ENCODE results near the gene ARHGAP21.

- TF ChIP-seq, protein P1, sequence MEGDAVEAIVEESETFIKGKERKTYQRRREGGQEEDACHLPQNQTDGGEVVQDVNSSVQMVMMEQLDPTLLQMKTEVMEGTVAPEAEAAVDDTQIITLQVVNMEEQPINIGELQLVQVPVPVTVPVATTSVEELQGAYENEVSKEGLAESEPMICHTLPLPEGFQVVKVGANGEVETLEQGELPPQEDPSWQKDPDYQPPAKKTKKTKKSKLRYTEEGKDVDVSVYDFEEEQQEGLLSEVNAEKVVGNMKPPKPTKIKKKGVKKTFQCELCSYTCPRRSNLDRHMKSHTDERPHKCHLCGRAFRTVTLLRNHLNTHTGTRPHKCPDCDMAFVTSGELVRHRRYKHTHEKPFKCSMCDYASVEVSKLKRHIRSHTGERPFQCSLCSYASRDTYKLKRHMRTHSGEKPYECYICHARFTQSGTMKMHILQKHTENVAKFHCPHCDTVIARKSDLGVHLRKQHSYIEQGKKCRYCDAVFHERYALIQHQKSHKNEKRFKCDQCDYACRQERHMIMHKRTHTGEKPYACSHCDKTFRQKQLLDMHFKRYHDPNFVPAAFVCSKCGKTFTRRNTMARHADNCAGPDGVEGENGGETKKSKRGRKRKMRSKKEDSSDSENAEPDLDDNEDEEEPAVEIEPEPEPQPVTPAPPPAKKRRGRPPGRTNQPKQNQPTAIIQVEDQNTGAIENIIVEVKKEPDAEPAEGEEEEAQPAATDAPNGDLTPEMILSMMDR (optimal IDR thresholded peaks at IDR 0.05 in 1 of 3, IDR thresholded peaks at IDR 0.05 in 1 of 3, conservative IDR thresholded peaks at IDR 0.05 in 1 of 3; ENCODE audit: extremely low read depth in 1 of 3, insufficient read depth in 2 of 3, low read length in 3 of 3) = peak; percentile 62 to 78 (median 70)
- no peak for TF ChIP-seq EZH2 (IDR thresholded peaks at IDR 0.05; ENCODE audit: low read length)
Measured at GRCh38 chr10:24552346-24553016, 171.2 kb downstream of the ARHGAP21 start.
